ENCODE measurements around the gene SLC25A23. TPM values are rescaled to one million over a fixed set of nuclear protein-coding genes. Genes with fewer than 3 reads are reported as not detected.
"Not testable (repeated sequence)": the region's sequence is repeated elsewhere in the genome, so short reads cannot be mapped to it uniquely, and the experiment has no call there.

The SLC25A23 gene
- total RNA-seq, 2 donors from 2014 or later: 24.6 to 26.3 TPM

- no peak for DNase-seq
- Mint-ChIP-seq H3K27me3 (ENCODE audit: low read depth) (no peaks in the 10 kb centered on the region), H3K9me3 (no peaks in the 10 kb centered on the region), H3K4me1 (ENCODE audit: low read depth) (no peaks in the 10 kb centered on the region), H3K27ac (no peak overlapping the region), H3K36me3 (ENCODE audit: insufficient read depth in 2 of 2) (no peaks in the 10 kb centered on the region), H3K4me3 (no peak overlapping the region)
- ATAC-seq (replicated peaks in 1 of 2): no peak
These were observed 19.8 kb downstream of the SLC25A23 start for GRCh38 chr19:6439743-6440142.

GRCh38 chr19:6433663-6434062, 25.9 kb downstream of the SLC25A23 start, which contains the start of gene SLC25A41:
Gene SLC25A41 (minus strand): TSS chr19:6433763. CDS start chr19:6433693, 70 bp downstream.
- ATAC-seq (replicated peaks in 1 of 2): no peak
- H3K9me3 Mint-ChIP-seq: no peaks in the 10 kb centered on the region
- peaks cover 6% of the 10 kb centered on the region for H3K4me1 Mint-ChIP-seq (ENCODE audit: low read depth)
- H3K36me3 Mint-ChIP-seq (ENCODE audit: insufficient read depth in 2 of 2): no peaks in the 10 kb centered on the region
- no peak for DNase-seq
- H3K27ac Mint-ChIP-seq: no peak within 1 kb of the TSS
- no peaks in the 10 kb centered on the region for H3K27me3 Mint-ChIP-seq (ENCODE audit: low read depth)
- no peak within 1 kb of the TSS for H3K4me3 Mint-ChIP-seq

GRCh38 chr19:6433165-6433564, 26.4 kb downstream of the SLC25A23 start:
- H3K4me3 Mint-ChIP-seq: no peak overlapping the region
- no peak for ATAC-seq (replicated peaks in 1 of 2)
- no peaks in the 10 kb centered on the region for H3K9me3 Mint-ChIP-seq
- no peak overlapping the region for H3K27ac Mint-ChIP-seq
- no peaks in the 10 kb centered on the region for H3K27me3 Mint-ChIP-seq (ENCODE audit: low read depth)
- DNase-seq: no peak
- peaks cover 6% of the 10 kb centered on the region for H3K4me1 Mint-ChIP-seq (ENCODE audit: low read depth)
- no peaks in the 10 kb centered on the region for H3K36me3 Mint-ChIP-seq (ENCODE audit: insufficient read depth in 2 of 2)

- no peak overlapping the region for H3K4me3 Mint-ChIP-seq
- no peaks in the 10 kb centered on the region for H3K36me3 Mint-ChIP-seq (ENCODE audit: insufficient read depth in 2 of 2)
These were observed 27.7 kb downstream of the SLC25A23 start for GRCh38 chr19:6431891-6432290.

GRCh38 chr19:6429419-6430221, 30.0 kb downstream of the SLC25A23 start:
- Mint-ChIP-seq H3K9me3 (peaks cover 0 to 3% of the 10 kb centered on the region in 2 donors), H3K36me3 (ENCODE audit: insufficient read depth in 2 of 2) (peaks cover 0 to 2% of the 10 kb centered on the region in 2 donors), H3K27ac (peak overlapping the region; percentile 68), H3K27me3 (ENCODE audit: low read depth) (no peaks in the 10 kb centered on the region), H3K4me3 (peak overlapping the region in 1 of 2 donors; percentile 49), H3K4me1 (ENCODE audit: low read depth) (peaks cover 15% of the 10 kb centered on the region)
- ATAC-seq (replicated peaks in 1 of 2) (no peak), DNase-seq (no peak)

More at GRCh38 chr19:6431891-6432290, 27.7 kb downstream of the SLC25A23 start:
- peaks cover 6% of the 10 kb centered on the region for H3K4me1 Mint-ChIP-seq (ENCODE audit: low read depth)
- H3K9me3 Mint-ChIP-seq: no peaks in the 10 kb centered on the region
- no peak overlapping the region for H3K27ac Mint-ChIP-seq
- no peak for ATAC-seq (replicated peaks in 1 of 2)
- H3K27me3 Mint-ChIP-seq (ENCODE audit: low read depth): no peaks in the 10 kb centered on the region
- DNase-seq: no peak

DNA sequence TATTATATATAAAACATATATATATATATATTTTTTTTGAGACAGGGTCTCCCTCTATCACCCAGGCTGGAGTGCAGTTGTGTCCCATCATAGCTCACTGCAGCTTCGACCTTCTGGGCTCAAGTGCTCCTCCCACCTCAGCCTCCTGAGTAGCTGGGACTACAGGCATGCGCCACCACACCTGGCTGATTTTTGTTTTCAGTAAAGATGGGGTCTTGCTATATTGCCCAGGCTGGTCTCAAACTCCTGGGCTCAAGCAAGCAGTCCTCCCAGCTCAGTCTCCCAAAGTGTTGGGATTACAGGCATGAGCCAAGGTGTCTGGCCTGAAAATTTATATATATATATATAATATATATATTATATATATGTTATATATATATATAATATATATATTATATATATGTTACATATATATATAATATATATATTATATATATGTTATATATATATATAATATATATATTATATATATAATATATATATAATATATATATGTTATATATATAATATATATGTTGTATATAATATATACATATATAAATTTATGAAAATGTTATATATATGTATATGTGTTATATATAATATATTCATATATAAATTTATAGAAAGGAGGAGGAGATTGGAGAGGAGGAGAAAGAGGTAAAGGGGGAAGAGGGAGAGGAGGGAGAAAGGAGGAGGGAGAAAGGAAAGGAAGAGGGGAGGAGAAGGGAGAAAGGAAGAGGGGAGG, 30.7 kb downstream of the SLC25A23 start:
- H3K4me1 Mint-ChIP-seq (ENCODE audit: low read depth): peaks cover 15% of the 10 kb centered on the region
- not testable (repeated sequence) for ATAC-seq (replicated peaks in 1 of 2); H3K4me3 Mint-ChIP-seq; H3K27ac Mint-ChIP-seq; H3K27me3 Mint-ChIP-seq (ENCODE audit: low read depth); H3K9me3 Mint-ChIP-seq; DNase-seq; H3K36me3 Mint-ChIP-seq (ENCODE audit: insufficient read depth in 2 of 2)

DNA sequence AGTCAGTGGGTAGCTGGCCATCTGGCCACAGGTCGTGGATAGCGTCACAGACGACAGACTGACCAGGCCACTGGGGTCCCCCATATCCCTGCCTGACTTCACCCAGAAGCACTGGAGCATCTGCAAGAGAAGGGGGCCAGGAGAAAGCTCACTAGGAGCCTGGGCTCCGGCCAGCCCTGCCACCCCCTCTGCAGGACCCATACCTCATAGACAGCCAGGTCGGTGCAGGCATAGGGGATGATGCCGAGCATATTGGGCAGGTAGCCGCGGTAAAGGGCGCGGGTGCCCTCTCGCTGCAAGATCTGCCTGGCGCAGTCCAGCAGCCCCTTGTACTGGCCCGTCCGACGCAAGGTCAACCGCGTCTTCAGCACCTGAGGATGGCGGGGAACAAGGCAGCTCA, 32.5 kb downstream of the SLC25A23 start:
- ATAC-seq (replicated peaks in 1 of 2) (no peak), DNase-seq (no peak)
- Mint-ChIP-seq H3K36me3 (ENCODE audit: insufficient read depth in 2 of 2) (peaks cover 2 to 6% of the 10 kb centered on the region in 2 donors), H3K4me3 (no peak overlapping the region), H3K9me3 (peaks cover 0 to 3% of the 10 kb centered on the region in 2 donors), H3K4me1 (ENCODE audit: low read depth) (peaks cover 31% of the 10 kb centered on the region), H3K27ac (no peak overlapping the region), H3K27me3 (ENCODE audit: low read depth) (no peaks in the 10 kb centered on the region)

- no peaks in the 10 kb centered on the region for H3K27me3 Mint-ChIP-seq (ENCODE audit: low read depth)
- peaks cover 2 to 8% of the 10 kb centered on the region in 2 donors for H3K36me3 Mint-ChIP-seq (ENCODE audit: insufficient read depth in 2 of 2)
- H3K4me1 Mint-ChIP-seq (ENCODE audit: low read depth): peaks cover 36% of the 10 kb centered on the region
- no peak for ATAC-seq (replicated peaks in 1 of 2)
- H3K4me3 Mint-ChIP-seq: peak overlapping the region; percentile 45 to 78
- H3K9me3 Mint-ChIP-seq: peaks cover 0 to 3% of the 10 kb centered on the region in 2 donors
- H3K27ac Mint-ChIP-seq: peak overlapping the region; percentile 43
- peak; percentile 21 to 31 for DNase-seq
These were observed 33.6 kb downstream of the SLC25A23 start for GRCh38 chr19:6425732-6426620.

DNA sequence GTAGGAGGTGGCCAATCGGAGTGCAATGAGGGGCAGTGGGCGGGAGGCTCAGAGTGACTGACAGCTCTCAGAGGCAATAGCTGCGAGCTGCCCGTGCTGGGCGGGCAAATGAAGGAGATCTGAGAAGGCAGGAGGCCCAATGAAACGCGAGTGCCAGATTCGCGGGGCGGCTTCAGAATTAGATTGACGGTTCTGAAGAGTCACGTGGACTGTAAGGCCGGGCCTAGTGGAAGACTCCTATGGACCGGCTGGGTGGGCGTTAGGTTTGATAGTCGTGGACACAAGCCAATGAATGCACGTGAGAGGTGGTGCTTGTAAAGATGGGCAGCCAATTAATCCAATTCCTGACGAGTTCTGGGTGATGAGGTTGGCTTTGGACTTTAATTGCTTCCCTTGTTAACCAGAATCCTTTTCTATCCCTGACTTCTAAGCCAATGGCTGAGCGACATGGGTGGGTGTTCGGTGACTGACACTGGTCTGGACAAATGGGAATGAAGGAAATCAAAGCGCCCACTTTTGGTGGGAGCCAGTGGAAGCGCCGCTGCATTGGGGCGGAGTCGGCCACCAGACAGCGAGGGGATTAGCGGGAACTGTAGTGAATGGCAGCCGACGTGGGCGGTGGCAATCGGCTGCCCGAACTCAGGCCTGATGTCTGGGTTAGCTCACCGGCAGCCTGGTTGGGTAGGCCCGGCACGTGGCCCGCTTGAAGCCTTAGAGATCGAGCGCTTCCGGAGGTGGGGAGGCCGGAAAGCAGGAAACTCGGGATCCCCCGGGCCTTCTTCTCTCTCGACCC, 34.5 kb downstream of the SLC25A23 start:
- Mint-ChIP-seq H3K4me3 (peak overlapping the region; percentile 45 to 78), H3K36me3 (ENCODE audit: insufficient read depth in 2 of 2) (peaks cover 2 to 10% of the 10 kb centered on the region in 2 donors)
- ATAC-seq (replicated peaks in 1 of 2): peak; percentile 89 to 90

GRCh38 chr19:6424195-6424938, 35.2 kb downstream of the SLC25A23 start, which contains the start of gene KHSRP:
Gene KHSRP (minus strand): TSS chr19:6424811. CDS start chr19:6424701, 110 bp downstream.
- Mint-ChIP-seq H3K27ac (peak within 1 kb of the TSS; percentile 87), H3K36me3 (ENCODE audit: insufficient read depth in 2 of 2) (peaks cover 2 to 16% of the 10 kb centered on the region in 2 donors), H3K4me3 (peak within 1 kb of the TSS; percentile 91 to 94), H3K27me3 (ENCODE audit: low read depth) (no peaks in the 10 kb centered on the region), H3K9me3 (peaks cover 0 to 3% of the 10 kb centered on the region in 2 donors), H3K4me1 (ENCODE audit: low read depth) (peaks cover 35% of the 10 kb centered on the region)
- peak; percentile 31 to 43 for DNase-seq
- no peak for ATAC-seq (replicated peaks in 1 of 2)

More for the DNA sequence above, 34.5 kb downstream of the SLC25A23 start:
- Mint-ChIP-seq H3K4me1 (ENCODE audit: low read depth) (peaks cover 40% of the 10 kb centered on the region), H3K27ac (peak overlapping the region; percentile 43), H3K27me3 (ENCODE audit: low read depth) (no peaks in the 10 kb centered on the region), H3K9me3 (peaks cover 0 to 3% of the 10 kb centered on the region in 2 donors)
- peak; percentile 98 to 100 for DNase-seq

- Mint-ChIP-seq H3K36me3 (ENCODE audit: insufficient read depth in 2 of 2) (peaks cover 2 to 17% of the 10 kb centered on the region in 2 donors), H3K9me3 (peaks cover 0 to 3% of the 10 kb centered on the region in 2 donors), H3K4me1 (ENCODE audit: low read depth) (peaks cover 34% of the 10 kb centered on the region), H3K27ac (peak overlapping the region; percentile 87), H3K4me3 (peak overlapping the region; percentile 91 to 94), H3K27me3 (ENCODE audit: low read depth) (no peaks in the 10 kb centered on the region)
- DNase-seq (peak; percentile 23 to 55), ATAC-seq (replicated peaks in 1 of 2) (no peak)
These were observed 35.9 kb downstream of the SLC25A23 start for GRCh38 chr19:6423499-6424194.
